ENCODE measurements around the gene AUTS2. TPM values are rescaled to one million over a fixed set of nuclear protein-coding genes. Genes with fewer than 3 reads are reported as not detected.

The AUTS2 gene
- total RNA-seq, 2 experiments from 2014 or later = 15.2 to 16.3 TPM

- CTCF ChIA-PET = no interaction called here
- H3K27ac Mint-ChIP-seq = no peak overlapping the region
- POLR2A ChIA-PET = no interaction called here
- H3K36me3 Mint-ChIP-seq (ENCODE audit: low read depth) = no peaks in the 10 kb centered on the region
- no peaks in the 10 kb centered on the region for H3K27me3 Mint-ChIP-seq (ENCODE audit: low read depth)
- H3K4me1 Mint-ChIP-seq (ENCODE audit: low read depth) = no peaks in the 10 kb centered on the region
- no peaks in the 10 kb centered on the region for H3K9me3 Mint-ChIP-seq (ENCODE audit: insufficient read depth)
- DNase-seq (no peak), ATAC-seq (no peak)
- H3K4me3 Mint-ChIP-seq = no peak overlapping the region
Measured at GRCh38 chr7:70523249-70523988, 925.1 kb downstream of the AUTS2 start.

GRCh38 chr7:70523989-70524351 lies 925.7 kb downstream of the AUTS2 start:
- H3K4me3 Mint-ChIP-seq = no peak overlapping the region
- POLR2A ChIA-PET = no interaction called here
- H3K36me3 Mint-ChIP-seq (ENCODE audit: low read depth) = no peaks in the 10 kb centered on the region
- no peak for DNase-seq
- CTCF ChIA-PET = no interaction called here
- H3K9me3 Mint-ChIP-seq (ENCODE audit: insufficient read depth) = no peaks in the 10 kb centered on the region
- ATAC-seq = no peak
- H3K27me3 Mint-ChIP-seq (ENCODE audit: low read depth) = no peaks in the 10 kb centered on the region
- no peaks in the 10 kb centered on the region for H3K4me1 Mint-ChIP-seq (ENCODE audit: low read depth)
- H3K27ac Mint-ChIP-seq = no peak overlapping the region

DNA sequence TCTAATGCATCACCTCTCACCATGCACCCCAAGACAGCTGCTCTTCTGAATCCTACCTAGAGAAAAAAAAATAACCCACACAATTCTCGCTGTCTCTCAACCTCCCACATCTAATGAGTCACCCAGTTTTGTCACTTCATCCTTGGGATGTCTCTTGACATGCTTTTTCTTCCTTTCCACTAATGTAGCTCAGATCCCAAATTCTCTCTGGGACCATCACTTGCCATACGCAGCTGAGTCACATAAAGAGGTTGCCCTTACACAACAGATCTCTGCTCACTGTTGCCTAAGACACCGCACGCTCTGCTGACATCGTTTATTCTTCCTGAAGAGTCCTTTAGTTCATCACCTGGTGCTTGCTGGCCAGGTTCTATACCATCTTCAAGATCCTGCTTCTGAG lies 927.7 kb downstream of the AUTS2 start:
- Mint-ChIP-seq H3K4me1 (ENCODE audit: low read depth) (no peaks in the 10 kb centered on the region), H3K27me3 (ENCODE audit: low read depth) (no peaks in the 10 kb centered on the region), H3K9me3 (ENCODE audit: insufficient read depth) (no peaks in the 10 kb centered on the region), H3K4me3 (no peak overlapping the region), H3K36me3 (ENCODE audit: low read depth) (no peaks in the 10 kb centered on the region), H3K27ac (no peak overlapping the region)
- ChIA-PET POLR2A (no interaction called here), CTCF (no interaction called here)
- no peak for ATAC-seq
- no peak for DNase-seq

DNA sequence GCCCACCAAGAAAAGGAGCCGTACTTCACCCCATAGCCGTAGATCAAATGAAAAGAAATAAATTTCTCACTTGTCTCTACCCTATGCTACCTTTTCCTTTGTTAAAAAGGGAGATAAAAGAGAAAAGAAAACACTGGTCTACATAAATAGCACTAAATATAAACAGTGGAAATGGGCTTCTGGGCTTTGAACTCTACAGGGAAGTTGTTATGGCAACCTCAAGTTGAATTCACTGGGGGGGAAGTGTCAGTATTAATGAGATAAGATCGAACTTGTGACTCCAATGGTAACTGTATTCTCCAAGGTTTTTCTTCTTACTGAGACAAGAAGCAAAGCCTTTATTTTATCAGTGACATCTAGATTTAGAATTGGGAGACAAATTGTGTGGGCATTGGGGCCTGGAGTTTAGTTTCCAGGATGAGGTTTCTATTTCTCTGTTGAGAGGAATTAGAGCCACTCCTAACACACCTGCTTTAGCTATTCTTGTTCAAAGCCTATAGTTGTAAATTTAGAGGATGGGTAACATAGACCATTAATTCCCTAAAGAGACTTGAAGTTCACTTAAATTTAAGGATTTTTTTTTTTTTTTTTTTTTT lies 929.3 kb downstream of the AUTS2 start:
- H3K9me3 Mint-ChIP-seq (ENCODE audit: insufficient read depth) = no peaks in the 10 kb centered on the region
- POLR2A ChIA-PET = no interaction called here
- H3K36me3 Mint-ChIP-seq (ENCODE audit: low read depth) = no peaks in the 10 kb centered on the region
- H3K27ac Mint-ChIP-seq = no peak overlapping the region
- no peak for ATAC-seq
- CTCF ChIA-PET = no interaction called here
- DNase-seq = no peak
- no peaks in the 10 kb centered on the region for H3K4me1 Mint-ChIP-seq (ENCODE audit: low read depth)
- H3K4me3 Mint-ChIP-seq = no peak overlapping the region
- H3K27me3 Mint-ChIP-seq (ENCODE audit: low read depth) = no peaks in the 10 kb centered on the region

DNA sequence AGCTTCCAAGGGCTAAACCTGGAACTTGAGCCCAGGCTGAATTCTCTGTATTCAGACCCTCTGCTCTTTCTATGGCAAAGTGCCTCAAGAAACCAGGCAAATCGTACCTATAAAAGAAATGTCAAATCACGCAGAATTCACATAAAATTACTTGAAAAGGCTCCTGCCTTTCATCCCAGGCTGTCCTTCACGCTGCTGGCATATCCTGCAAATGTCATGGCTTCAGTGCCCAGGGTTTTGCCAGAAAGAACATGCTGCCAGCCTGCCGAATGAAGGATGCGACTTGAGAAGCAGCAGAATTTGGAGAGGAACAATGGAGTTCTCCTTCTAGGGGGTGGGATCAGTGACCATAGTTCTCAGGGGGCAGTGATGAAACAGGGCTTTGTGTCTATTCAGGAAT lies 931.2 kb downstream of the AUTS2 start:
- Mint-ChIP-seq H3K4me3 (no peak overlapping the region), H3K27me3 (ENCODE audit: low read depth) (no peaks in the 10 kb centered on the region), H3K36me3 (ENCODE audit: low read depth) (no peaks in the 10 kb centered on the region), H3K27ac (no peak overlapping the region), H3K4me1 (ENCODE audit: low read depth) (no peaks in the 10 kb centered on the region), H3K9me3 (ENCODE audit: insufficient read depth) (no peaks in the 10 kb centered on the region)
- DNase-seq (no peak), ATAC-seq (no peak)
- CTCF ChIA-PET = no interaction called here
- POLR2A ChIA-PET = no interaction called here

DNA sequence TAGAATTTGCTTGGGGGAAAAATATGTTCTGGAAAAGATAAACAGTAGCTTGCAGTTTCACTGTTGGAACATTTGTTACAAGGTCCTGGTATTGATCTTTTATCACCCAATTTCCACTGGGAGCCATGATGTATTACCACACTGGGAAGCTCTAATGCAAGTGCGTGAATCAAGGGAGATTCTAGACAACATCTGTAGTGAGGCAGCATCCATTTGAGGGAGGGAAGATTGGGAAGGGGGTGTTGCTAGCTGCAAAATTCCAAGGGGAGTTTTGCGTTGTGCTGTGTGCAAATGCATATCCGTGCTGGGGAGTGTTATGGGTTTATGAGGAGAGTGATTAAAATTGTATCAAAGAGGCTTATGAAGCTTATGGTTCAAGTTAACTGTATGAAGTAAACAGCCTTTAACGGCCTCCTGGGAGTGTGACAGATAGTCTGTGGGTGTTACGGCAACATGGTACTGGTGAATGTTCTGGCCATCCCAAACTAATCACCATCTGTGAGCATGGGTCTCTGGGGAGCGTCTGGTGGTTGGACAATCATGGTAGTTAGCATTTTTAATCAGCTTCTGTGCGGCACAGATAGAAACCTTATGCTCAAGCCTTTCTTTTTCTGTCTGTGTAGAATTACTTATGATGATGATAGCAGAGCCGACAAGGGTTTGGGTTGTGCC lies 931.8 kb downstream of the AUTS2 start:
- Mint-ChIP-seq H3K4me1 (ENCODE audit: low read depth) (no peaks in the 10 kb centered on the region), H3K27ac (no peak overlapping the region), H3K27me3 (ENCODE audit: low read depth) (no peaks in the 10 kb centered on the region), H3K36me3 (ENCODE audit: low read depth) (no peaks in the 10 kb centered on the region), H3K9me3 (ENCODE audit: insufficient read depth) (no peaks in the 10 kb centered on the region), H3K4me3 (no peak overlapping the region)
- DNase-seq = no peak
- no peak for ATAC-seq
- ChIA-PET CTCF (no interaction called here), POLR2A (no interaction called here)

- no peak overlapping the region for H3K4me3 Mint-ChIP-seq
- ChIA-PET CTCF (no interaction called here), POLR2A (no interaction called here)
- no peaks in the 10 kb centered on the region for H3K27me3 Mint-ChIP-seq (ENCODE audit: low read depth)
- H3K4me1 Mint-ChIP-seq (ENCODE audit: low read depth) = no peaks in the 10 kb centered on the region
- no peaks in the 10 kb centered on the region for H3K36me3 Mint-ChIP-seq (ENCODE audit: low read depth)
- ATAC-seq (no peak), DNase-seq (no peak)
- H3K27ac Mint-ChIP-seq = no peak overlapping the region
- H3K9me3 Mint-ChIP-seq (ENCODE audit: insufficient read depth) = no peaks in the 10 kb centered on the region
Measured at GRCh38 chr7:70533614-70534013, 935.3 kb downstream of the AUTS2 start.

DNA sequence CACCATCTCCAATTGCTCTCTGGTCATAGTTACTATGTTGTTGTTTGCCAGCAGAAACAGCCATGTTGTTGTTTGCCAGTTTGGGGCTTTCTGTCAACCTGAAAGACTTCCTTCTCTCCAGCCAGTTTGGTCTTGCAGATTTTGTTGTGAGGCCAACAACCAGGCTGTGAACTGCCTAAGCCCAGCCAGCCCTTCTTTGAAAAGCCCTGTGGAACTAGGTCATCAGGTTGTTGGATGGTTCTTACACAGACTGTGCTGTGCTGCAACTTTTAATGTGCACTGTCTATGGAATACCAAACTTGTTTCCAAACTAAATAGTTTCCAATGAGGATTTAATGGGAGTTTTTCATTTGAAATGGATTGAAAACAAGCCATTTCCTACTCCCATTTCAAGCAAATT lies 940.9 kb downstream of the AUTS2 start:
- DNase-seq (no peak), ATAC-seq (no peak)
- Mint-ChIP-seq H3K36me3 (ENCODE audit: low read depth) (no peaks in the 10 kb centered on the region), H3K27ac (no peak overlapping the region), H3K9me3 (ENCODE audit: insufficient read depth) (no peaks in the 10 kb centered on the region), H3K27me3 (ENCODE audit: low read depth) (no peaks in the 10 kb centered on the region), H3K4me3 (no peak overlapping the region), H3K4me1 (ENCODE audit: low read depth) (no peaks in the 10 kb centered on the region)
- ChIA-PET CTCF (no interaction called here), POLR2A (no interaction called here)

DNA sequence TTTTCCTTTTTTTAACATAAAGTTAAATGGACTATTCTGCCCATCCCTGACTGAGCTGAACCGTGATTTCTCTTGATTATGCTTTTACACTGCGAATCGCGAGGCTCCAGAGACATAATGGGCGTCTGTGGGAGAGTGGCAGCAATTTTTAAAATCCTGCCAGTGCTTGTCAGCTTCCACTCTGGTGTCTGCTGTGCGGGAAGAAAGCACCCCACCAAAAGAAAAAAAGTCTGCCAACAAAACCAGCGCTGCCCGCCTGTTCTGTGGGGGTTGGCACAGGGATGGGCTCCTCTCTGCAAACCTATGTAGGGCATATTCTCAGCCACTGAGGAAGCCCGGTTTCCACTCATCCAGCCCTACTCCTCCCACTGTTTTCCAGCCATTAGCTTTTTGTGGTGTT lies 941.3 kb downstream of the AUTS2 start:
- Mint-ChIP-seq H3K36me3 (ENCODE audit: low read depth) (no peaks in the 10 kb centered on the region), H3K9me3 (ENCODE audit: insufficient read depth) (no peaks in the 10 kb centered on the region), H3K4me3 (no peak overlapping the region), H3K27me3 (ENCODE audit: low read depth) (no peaks in the 10 kb centered on the region), H3K27ac (no peak overlapping the region), H3K4me1 (ENCODE audit: low read depth) (no peaks in the 10 kb centered on the region)
- DNase-seq (no peak), ATAC-seq (no peak)
- ChIA-PET POLR2A (no interaction called here), CTCF (no interaction called here)

DNA sequence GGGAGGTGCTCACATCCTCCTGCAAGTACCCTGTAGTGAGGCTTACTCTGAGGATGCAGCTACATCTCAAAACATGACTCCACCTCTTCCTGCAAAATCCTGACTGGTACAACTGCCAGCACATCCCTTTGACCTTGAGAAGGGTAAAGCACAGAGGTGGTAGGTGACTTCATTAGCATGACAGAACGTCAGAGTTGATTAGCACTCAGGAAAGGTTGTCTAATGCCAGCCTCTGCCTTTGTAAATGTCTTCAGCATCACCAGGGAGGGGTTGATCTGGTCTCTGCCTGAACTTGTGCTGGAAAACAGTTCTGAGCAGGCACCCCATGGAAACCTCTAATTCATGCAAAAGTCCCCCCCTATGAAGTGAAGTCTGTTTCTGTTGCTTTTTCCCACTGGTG lies 942.4 kb downstream of the AUTS2 start:
- Mint-ChIP-seq H3K36me3 (ENCODE audit: low read depth) (no peaks in the 10 kb centered on the region), H3K4me3 (no peak overlapping the region), H3K27me3 (ENCODE audit: low read depth) (no peaks in the 10 kb centered on the region), H3K4me1 (ENCODE audit: low read depth) (no peaks in the 10 kb centered on the region), H3K27ac (no peak overlapping the region), H3K9me3 (ENCODE audit: insufficient read depth) (no peaks in the 10 kb centered on the region)
- no peak for DNase-seq
- ChIA-PET CTCF (no interaction called here), POLR2A (no interaction called here)
- no peak for ATAC-seq

DNA sequence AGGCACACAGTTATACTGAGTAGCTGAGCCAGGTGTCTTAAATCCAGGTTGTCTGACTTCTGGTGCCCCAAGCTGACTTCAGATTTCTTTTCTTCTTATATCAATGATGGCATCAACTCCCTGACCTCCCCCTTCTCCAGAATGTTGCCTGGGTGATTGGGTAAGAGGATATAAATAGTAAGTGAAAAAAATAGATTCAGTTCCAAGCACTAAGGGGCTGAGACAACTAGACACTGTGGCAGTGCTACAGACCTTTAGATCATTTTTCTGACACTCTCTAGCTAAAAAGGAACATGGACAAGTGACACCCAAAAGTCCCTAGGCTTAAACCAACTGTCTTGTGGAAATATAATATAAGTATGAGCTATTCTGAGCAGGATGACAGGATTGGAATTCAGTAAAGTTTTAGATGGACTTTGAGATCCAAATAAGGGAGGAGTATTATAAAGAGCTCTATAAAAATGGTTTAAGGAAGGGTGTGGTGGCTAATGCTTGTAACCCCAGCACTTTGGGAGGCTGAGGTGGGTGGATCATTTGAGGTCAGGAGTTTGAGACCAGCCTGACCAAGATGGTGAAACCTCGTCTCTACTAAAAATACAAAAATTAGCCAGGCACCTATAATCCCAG lies 944.6 kb downstream of the AUTS2 start:
- DNase-seq = no peak
- Mint-ChIP-seq H3K27me3 (ENCODE audit: low read depth) (peaks cover 2% of the 10 kb centered on the region), H3K36me3 (ENCODE audit: low read depth) (no peaks in the 10 kb centered on the region), H3K4me1 (ENCODE audit: low read depth) (no peaks in the 10 kb centered on the region), H3K9me3 (ENCODE audit: insufficient read depth) (no peaks in the 10 kb centered on the region), H3K27ac (no peak overlapping the region), H3K4me3 (no peak overlapping the region)
- ATAC-seq = no peak
- ChIA-PET POLR2A (no interaction called here), CTCF (interaction anchor here (0.6 kb wide), 1 partner anchor 31 kb away, joined by 3 read pairs; no protein-coding TSS in a partner anchor)

DNA sequence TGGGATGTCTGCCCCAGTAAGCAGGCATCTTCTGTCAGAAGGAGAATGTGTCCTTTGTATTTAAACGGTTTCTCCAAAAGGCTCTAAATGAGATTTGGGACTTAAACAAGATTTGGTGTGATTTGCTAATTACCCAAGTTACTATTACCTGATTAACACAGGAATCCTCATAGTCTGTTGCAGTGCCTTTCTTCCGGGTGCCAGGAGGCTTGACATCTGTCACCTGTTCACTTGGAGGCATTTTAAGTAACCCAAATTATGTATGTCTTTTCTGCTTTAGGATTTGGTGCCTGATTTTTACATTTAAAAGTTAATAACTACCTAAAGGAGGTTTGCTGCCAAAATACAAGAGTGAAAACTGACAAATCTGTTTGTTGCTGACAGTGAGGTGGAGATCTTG lies 945.7 kb downstream of the AUTS2 start:
- Mint-ChIP-seq H3K27ac (no peak overlapping the region), H3K9me3 (ENCODE audit: insufficient read depth) (no peaks in the 10 kb centered on the region), H3K27me3 (ENCODE audit: low read depth) (peaks cover 7% of the 10 kb centered on the region), H3K36me3 (ENCODE audit: low read depth) (no peaks in the 10 kb centered on the region), H3K4me3 (no peak overlapping the region), H3K4me1 (ENCODE audit: low read depth) (no peaks in the 10 kb centered on the region)
- ChIA-PET POLR2A (no interaction called here), CTCF (no interaction called here)
- DNase-seq (no peak), ATAC-seq (no peak)

Data from activated CD8-positive, alpha-beta T cell treated with anti-CD3 and anti-CD28 coated beads, Interleukin-2, amount 10 ng/mL, durations not matched to agents 7 days and 5 days (primary cell).